ENCODE data around the gene KCNIP3.
"Not testable (repeated sequence)": the region's sequence is repeated elsewhere in the genome, so short reads cannot be mapped to it uniquely, and the experiment has no call there.

DNA sequence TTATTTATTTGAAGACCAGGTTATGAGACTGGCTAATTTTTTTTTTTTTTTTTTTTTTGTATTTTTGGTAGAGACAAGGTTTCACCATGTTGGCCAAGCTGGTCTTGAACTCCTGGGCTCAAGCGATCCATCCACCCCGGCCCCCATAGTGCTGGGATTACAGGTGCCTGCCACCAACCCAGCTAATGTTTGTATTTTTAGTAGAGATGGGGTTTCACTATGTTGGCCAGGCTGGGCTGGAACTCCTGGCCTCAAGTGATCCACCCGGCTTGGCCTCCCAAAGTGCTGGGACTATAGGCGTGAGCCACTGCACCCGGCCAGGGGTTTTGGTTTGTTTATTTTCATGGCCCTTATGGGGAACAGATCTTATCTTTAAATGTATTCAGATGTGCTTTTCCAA lies 27.4 kb upstream of the KCNIP3 start:
- TF ChIP-seq, protein P1, sequence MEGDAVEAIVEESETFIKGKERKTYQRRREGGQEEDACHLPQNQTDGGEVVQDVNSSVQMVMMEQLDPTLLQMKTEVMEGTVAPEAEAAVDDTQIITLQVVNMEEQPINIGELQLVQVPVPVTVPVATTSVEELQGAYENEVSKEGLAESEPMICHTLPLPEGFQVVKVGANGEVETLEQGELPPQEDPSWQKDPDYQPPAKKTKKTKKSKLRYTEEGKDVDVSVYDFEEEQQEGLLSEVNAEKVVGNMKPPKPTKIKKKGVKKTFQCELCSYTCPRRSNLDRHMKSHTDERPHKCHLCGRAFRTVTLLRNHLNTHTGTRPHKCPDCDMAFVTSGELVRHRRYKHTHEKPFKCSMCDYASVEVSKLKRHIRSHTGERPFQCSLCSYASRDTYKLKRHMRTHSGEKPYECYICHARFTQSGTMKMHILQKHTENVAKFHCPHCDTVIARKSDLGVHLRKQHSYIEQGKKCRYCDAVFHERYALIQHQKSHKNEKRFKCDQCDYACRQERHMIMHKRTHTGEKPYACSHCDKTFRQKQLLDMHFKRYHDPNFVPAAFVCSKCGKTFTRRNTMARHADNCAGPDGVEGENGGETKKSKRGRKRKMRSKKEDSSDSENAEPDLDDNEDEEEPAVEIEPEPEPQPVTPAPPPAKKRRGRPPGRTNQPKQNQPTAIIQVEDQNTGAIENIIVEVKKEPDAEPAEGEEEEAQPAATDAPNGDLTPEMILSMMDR (IDR thresholded peaks at IDR 0.05): not testable (repeated sequence)
- not testable (repeated sequence) for TF ChIP-seq POLR2A (IDR thresholded peaks at IDR 0.05)

Data from esophagus squamous epithelium (tissue), 4 donors.